Left ventricle myocardium inferior (tissue), 1 donor: ENCODE results near the gene ITM2C. TPM values are rescaled to one million over a fixed set of nuclear protein-coding genes. Genes with fewer than 3 reads are reported as not detected.

ENCODE experiments used
- DNase-seq: peaks from one replicate; pipeline ENCODE4 v3.0.0-alpha.2; 2020
- H3K27ac ChIP-seq: fragments of 200-600 bp; replicated peaks from 2 replicates; pipeline ENCODE4 v1.8.0; 2021
- H3K27me3 ChIP-seq: fragments of 200-600 bp; 2 replicates; pipeline ENCODE4 v1.8.0; 2021; ENCODE audit warnings: low read depth
- H3K36me3 ChIP-seq: fragments of 200-600 bp; 2 replicates; pipeline ENCODE4 v1.8.0; 2021
- H3K4me1 ChIP-seq: fragments of 200-600 bp; 2 replicates; pipeline ENCODE4 v1.8.0; 2021
- H3K4me3 ChIP-seq: fragments of 200-600 bp; 2 replicates; pipeline ENCODE4 v1.8.0; 2021; ENCODE audit warnings: mild to moderate bottlenecking, moderate library complexity
- H3K9me3 ChIP-seq: fragments of 200-600 bp; replicated peaks from 2 replicates; pipeline ENCODE4 v1.8.0; 2021
- CTCF ChIP-seq: fragments of 200-600 bp; IDR thresholded peaks from 2 replicates; pipeline ENCODE4 v1.8.0; 2021; ENCODE audit warnings: antibody characterized with exemption, mild to moderate bottlenecking, borderline replicate concordance
- intact Hi-C: fragments of 100-400 bp; cut with micrococcal nuclease; formaldehyde crosslinking; loops from one replicate; pipeline ENCODE4 v1.11.0; 2022
- total RNA-seq: library from RNA; stranded (reverse); fragmentation: NEBNext Ultra II Directional; extraction: Animal tissue kit (Norgen Biotek cat#: 25700); gene quantifications from one replicate; pipeline ENCODE4 v1.2.1, GENCODE V29; 2021
- donor health status: DM: no; HTN: yes; CAD: no; lungs with severe emphysema.

The ITM2C gene
- total RNA-seq, 1 donor from 2014 or later, result 25.5 TPM

- no peaks in the 10 kb centered on the region for H3K9me3 ChIP-seq
- intact Hi-C loops, result no loop called here
- DNase-seq, result no peak
- peaks cover 9% of the 10 kb centered on the region for H3K4me1 ChIP-seq
- H3K36me3 ChIP-seq, result no peaks in the 10 kb centered on the region
- H3K27ac ChIP-seq, result no peak overlapping the region
- no peak for TF ChIP-seq CTCF
- no peaks in the 10 kb centered on the region for H3K27me3 ChIP-seq
- no peak overlapping the region for H3K4me3 ChIP-seq
Observed at GRCh38 chr2:230886206-230886605, 21.5 kb downstream of the ITM2C start.

- TF ChIP-seq CTCF, result no peak
- no peaks in the 10 kb centered on the region for H3K27me3 ChIP-seq
- H3K4me1 ChIP-seq, result peaks cover 9% of the 10 kb centered on the region
- no peak overlapping the region for H3K4me3 ChIP-seq
- H3K27ac ChIP-seq, result no peak overlapping the region
- intact Hi-C loops, result no loop called here
- no peaks in the 10 kb centered on the region for H3K9me3 ChIP-seq
- no peaks in the 10 kb centered on the region for H3K36me3 ChIP-seq
- no peak for DNase-seq
Observed at GRCh38 chr2:230886671-230887071, 21.9 kb downstream of the ITM2C start.

DNA sequence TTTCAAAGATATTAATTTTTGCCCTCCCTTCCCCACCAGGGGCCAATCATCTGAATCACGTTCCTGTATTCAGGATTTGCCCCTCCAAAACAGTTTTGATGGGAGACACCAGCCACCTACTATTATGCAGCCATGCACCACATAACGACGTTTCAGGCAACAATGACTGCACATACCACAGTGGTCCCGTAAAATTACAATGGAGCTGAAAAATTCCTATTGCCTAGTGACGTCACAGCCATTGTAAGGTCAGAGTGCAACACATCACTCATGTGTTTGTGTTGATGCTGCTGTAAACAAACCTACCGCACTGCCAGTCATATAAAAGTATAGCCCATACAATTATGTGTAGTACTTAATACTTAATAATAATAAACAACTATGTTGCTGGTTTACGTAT, 22.6 kb downstream of the ITM2C start:
- Histone ChIP-seq H3K27ac (no peak overlapping the region), H3K4me1 (peaks cover 9% of the 10 kb centered on the region), H3K9me3 (peaks cover 3% of the 10 kb centered on the region), H3K36me3 (no peaks in the 10 kb centered on the region), H3K27me3 (peaks cover 3% of the 10 kb centered on the region), H3K4me3 (no peak overlapping the region)
- no peak for DNase-seq
- intact Hi-C loops, result no loop called here
- TF ChIP-seq CTCF, result no peak

DNA sequence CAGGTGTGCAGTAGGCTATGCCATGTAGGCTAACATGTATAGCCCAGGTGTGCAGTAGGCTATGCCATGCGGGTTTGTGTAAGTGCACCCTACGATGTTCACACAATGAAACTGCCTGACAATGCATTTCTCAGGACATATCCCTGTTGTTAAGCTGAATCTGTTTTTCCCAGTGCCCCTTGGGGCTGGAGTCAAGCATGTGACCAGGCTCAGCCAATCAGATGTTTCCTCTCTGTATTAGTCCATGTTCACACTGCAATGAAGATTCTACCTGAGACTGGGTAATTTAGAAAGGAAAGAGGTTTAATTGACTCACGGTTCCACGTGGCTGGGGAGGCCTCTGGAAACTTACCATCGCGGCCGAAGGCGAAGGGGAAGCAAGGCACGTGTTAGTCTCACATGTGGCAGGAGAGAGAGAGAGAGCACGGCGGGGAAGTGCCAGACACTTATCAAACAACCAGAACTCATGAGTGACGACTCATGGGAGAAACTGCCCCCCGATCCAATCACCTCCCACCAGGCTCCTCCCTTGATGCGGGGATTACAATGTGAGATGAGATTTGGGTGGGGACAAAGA, 24.2 kb downstream of the ITM2C start:
- no peak for TF ChIP-seq CTCF
- intact Hi-C loops, result no loop called here
- DNase-seq, result no peak
- no peak overlapping the region for H3K27ac ChIP-seq
- no peaks in the 10 kb centered on the region for H3K36me3 ChIP-seq
- no peak overlapping the region for H3K4me3 ChIP-seq
- H3K27me3 ChIP-seq, result peaks cover 7% of the 10 kb centered on the region
- peaks cover 9% of the 10 kb centered on the region for H3K4me1 ChIP-seq
- peaks cover 5% of the 10 kb centered on the region for H3K9me3 ChIP-seq

- H3K27me3 ChIP-seq, result peaks cover 7% of the 10 kb centered on the region
- no peaks in the 10 kb centered on the region for H3K36me3 ChIP-seq
- intact Hi-C loops, result no loop called here
- peaks cover 9% of the 10 kb centered on the region for H3K4me1 ChIP-seq
- no peak overlapping the region for H3K4me3 ChIP-seq
- TF ChIP-seq CTCF, result no peak
- DNase-seq, result no peak
- peaks cover 5% of the 10 kb centered on the region for H3K9me3 ChIP-seq
- no peak overlapping the region for H3K27ac ChIP-seq
Observed at GRCh38 chr2:230889911-230890601, 25.3 kb downstream of the ITM2C start.
